ENCODE measurements around the gene ACBD6. TPM values are rescaled to one million over a fixed set of nuclear protein-coding genes. Genes with fewer than 3 reads are reported as not detected.

ACBD6 gene
- total and polyA plus RNA-seq, 2 of the 4 experiments (the other 2 are of a cell fraction): 52.5 to 59.1 TPM

GRCh38 chr1:180244840-180245239 is 257.5 kb downstream of the ACBD6 start:
- no peak overlapping the region for H2BK5ac ChIP-seq (ENCODE audit: low read depth, low read length, poor library complexity, severe bottlenecking)
- no peak overlapping the region for H2AK5ac ChIP-seq (ENCODE audit: low read depth, low read length)
- dilution Hi-C loops (cut with HindIII; ENCODE audit: low sequenced_read_pairs, unreplicated experiment): no loop called here
- H3K23ac ChIP-seq (ENCODE audit: low read depth, low read length): no peak overlapping the region
- no peak overlapping the region for H3K4ac ChIP-seq (ENCODE audit: low read depth, low read length)
- no peak overlapping the region for H2BK120ac ChIP-seq (ENCODE audit: low read depth, low read length)
- H3K9me3 ChIP-seq (ENCODE audit: control insufficient read depth, insufficient read depth, low read length): no peaks in the 10 kb centered on the region; the same call in 1 of the 2 replicates
- H4K91ac ChIP-seq (ENCODE audit: insufficient read depth, low read depth, low read length): no peak overlapping the region
- ATAC-seq (ENCODE audit: low read depth) (no peak), DNase-seq (no peak)
- TF ChIP-seq BHLHE40 (IDR thresholded peaks at IDR 0.05; ENCODE audit: low read depth, low read length) (no peak), FOS (IDR thresholded peaks at IDR 0.05; ENCODE audit: low read depth, low read length) (no peak)
- peaks cover 39% of the 10 kb centered on the region for H3K27me3 ChIP-seq (ENCODE audit: control insufficient read depth, insufficient read depth, low read length)
- H3K4me2 ChIP-seq (ENCODE audit: low read depth, low read length): no peak overlapping the region
- no peaks in the 10 kb centered on the region for H3K36me3 ChIP-seq (ENCODE audit: control insufficient read depth, insufficient read depth, low read length)
- in situ Hi-C loops (cut with MboI; ENCODE audit: low sequenced_read_pairs): no loop called here
- H4K20me1 ChIP-seq (ENCODE audit: insufficient read depth, low read length): no peaks in the 10 kb centered on the region
- intact Hi-C loops (cut with micrococcal nuclease): no loop called here
- POLR2A ChIA-PET (ENCODE audit: unreplicated experiment): no interaction called here
- no peak overlapping the region for H4K5ac ChIP-seq (ENCODE audit: low read depth, low read length)
- H2AK9ac ChIP-seq (replicated peaks; ENCODE audit: low read depth, low read length, poor library complexity): no peak overlapping the region
- no peak overlapping the region for H3K14ac ChIP-seq (replicated peaks; ENCODE audit: low read depth, low read length)
- H3K79me1 ChIP-seq (ENCODE audit: low read depth in 1 of 2, low read length in 2 of 2): no peaks in the 10 kb centered on the region
- no peak overlapping the region for H3K27ac ChIP-seq (ENCODE audit: insufficient read depth, low read length)
- no peak overlapping the region for H4K8ac ChIP-seq (ENCODE audit: low read depth in 2 of 2, low read length in 2 of 2)
- BruUV-seq (replicated peaks): no TSS peak
- CTCF ChIA-PET: no interaction called here
- no peak overlapping the region for H2BK15ac ChIP-seq (ENCODE audit: low read depth, low read length)
- H3K9me1 ChIP-seq (ENCODE audit: insufficient read depth, low read length): peaks cover 3% of the 10 kb centered on the region; the same call in 1 of the 2 replicates
- WGBS, 2 experiments (ENCODE audit: extremely low coverage in 2 of 2, insufficient read length in 1 of 2): 92% methylated on average over 4 of the region's 6 CpGs; no CpG with 5 or more reads in 1 of the 2 experiments
- H2AFZ ChIP-seq (replicated peaks; ENCODE audit: low read length, poor library complexity): no peak overlapping the region
- no peak overlapping the region for H3K4me3 ChIP-seq (ENCODE audit: insufficient read depth, low read depth, low read length)
- no peak overlapping the region for H3K56ac ChIP-seq (ENCODE audit: extremely low read depth, insufficient read depth, low read length)
- H3K9ac ChIP-seq (ENCODE audit: low read depth, low read length): no peak overlapping the region
- H3K18ac ChIP-seq (ENCODE audit: low read depth, low read length): no peak overlapping the region
- H2BK20ac ChIP-seq (ENCODE audit: low read depth, low read length): no peak overlapping the region
- peaks cover 2% of the 10 kb centered on the region; the same call in 1 of the 2 replicates for H3K4me1 ChIP-seq (ENCODE audit: control insufficient read depth, insufficient read depth, low read length)
